Hematopoietic multipotent progenitor cell (in vitro differentiated cells): ENCODE data around the gene PSD4. TPM values are rescaled to one million over a fixed set of nuclear protein-coding genes. Genes with fewer than 3 reads are reported as not detected.

ENCODE experiments used
- DNase-seq, 3 donors: peaks; one replicate each; pipeline ENCODE4 v3.0.0-alpha.2; 2011 to 2015; ENCODE audit warnings: low read depth in 2 of 3, low spot score in 2 of 3
- total RNA-seq: library from RNA; depleted of rRNA; stranded (reverse); fragments of >200 nt; gene quantifications from one replicate; pipeline ENCODE4 v1.2.3, GENCODE V29; 2012

The PSD4 gene
- total RNA-seq, 1 donor: 68.7 TPM

GRCh38 chr2:113219092-113219441 is 45.3 kb downstream of the PSD4 start:
- DNase-seq: no peak

GRCh38 chr2:113219525-113219888 is 45.7 kb downstream of the PSD4 start:
- no peak for DNase-seq

GRCh38 chr2:113219889-113220641 is 46.3 kb downstream of the PSD4 start:
- no peak for DNase-seq

GRCh38 chr2:113220970-113221708 is 47.4 kb downstream of the PSD4 start:
- peak in 1 of 3 donors; percentile 60 for DNase-seq

- peak in 1 of 3 donors; percentile 55 for DNase-seq
These were observed 48.1 kb downstream of the PSD4 start for GRCh38 chr2:113221846-113222245.

GRCh38 chr2:113223813-113224212 is 50.0 kb downstream of the PSD4 start:
- no peak for DNase-seq

DNA sequence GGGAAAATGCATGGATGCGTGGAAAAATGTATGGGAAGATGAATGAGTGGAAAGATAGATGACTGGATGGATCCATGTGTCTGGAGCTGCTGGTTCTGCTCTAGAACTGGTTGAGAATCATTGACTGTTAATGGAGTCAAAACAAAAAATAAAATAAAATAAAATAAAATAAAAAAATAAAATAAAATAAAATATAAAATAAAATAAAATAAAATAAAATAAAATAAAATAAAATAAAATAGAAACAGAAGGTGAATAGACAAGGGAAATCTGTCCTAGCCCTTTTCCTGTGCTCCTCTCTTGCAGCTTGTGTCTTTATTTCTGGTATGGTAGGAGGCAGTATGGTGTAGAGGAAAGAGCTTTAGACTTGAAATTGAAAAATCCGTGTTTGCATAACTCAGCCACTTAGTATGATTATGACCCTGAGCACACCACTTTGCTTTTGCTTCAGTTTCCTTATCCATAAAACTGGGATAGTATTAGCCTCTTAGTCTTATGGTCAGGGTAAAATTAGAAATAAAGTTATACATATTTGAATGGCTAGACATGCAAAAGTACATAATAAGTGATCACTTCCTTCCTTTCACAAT is 51.0 kb downstream of the PSD4 start:
- no peak for DNase-seq

- peak in 1 of 3 donors; percentile 43 for DNase-seq
These were observed 51.8 kb downstream of the PSD4 start for GRCh38 chr2:113225263-113226259.

DNA sequence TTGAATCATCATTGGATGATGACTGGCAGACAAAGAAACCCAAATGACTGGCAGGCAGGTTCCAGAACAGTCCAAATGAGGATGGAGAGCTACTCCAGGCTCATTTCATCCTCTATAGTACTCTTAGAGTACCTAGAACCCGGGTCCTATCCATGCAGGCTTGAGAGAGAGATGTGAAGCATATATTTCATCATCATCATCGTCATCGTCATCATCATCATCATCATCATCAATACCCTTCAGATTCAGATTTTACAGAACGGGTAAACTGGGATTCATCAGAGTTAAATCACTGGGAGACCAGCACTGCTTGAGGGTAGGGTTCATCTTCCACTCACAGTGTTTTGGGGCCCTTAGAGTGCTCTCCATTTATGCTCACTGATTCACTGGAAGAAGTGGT is 52.7 kb downstream of the PSD4 start:
- DNase-seq: no peak

DNA sequence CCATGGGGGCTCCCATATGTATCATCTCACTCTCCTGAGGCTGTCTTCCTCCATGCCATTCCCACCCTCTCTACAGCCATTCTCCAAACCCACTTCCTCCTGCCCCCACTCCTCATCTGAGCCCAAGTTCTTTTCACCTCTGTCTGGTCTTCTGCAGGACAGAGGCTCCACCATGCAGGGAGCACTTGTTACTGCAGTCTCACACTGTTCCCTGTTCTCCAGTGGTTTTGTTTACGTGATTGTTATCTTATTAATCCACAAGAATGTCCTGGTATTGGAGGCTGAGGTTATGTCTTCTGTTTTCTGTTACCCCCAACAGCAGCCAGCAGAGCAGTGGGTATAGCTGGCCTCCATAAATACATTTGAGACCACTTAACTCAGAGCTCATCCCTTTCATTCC is 53.5 kb downstream of the PSD4 start:
- no peak for DNase-seq

- peak in 1 of 3 donors; percentile 40 for DNase-seq
These were observed 53.9 kb downstream of the PSD4 start for GRCh38 chr2:113227698-113228097.

GRCh38 chr2:113228351-113228750 is 54.6 kb downstream of the PSD4 start:
- no peak for DNase-seq

DNA sequence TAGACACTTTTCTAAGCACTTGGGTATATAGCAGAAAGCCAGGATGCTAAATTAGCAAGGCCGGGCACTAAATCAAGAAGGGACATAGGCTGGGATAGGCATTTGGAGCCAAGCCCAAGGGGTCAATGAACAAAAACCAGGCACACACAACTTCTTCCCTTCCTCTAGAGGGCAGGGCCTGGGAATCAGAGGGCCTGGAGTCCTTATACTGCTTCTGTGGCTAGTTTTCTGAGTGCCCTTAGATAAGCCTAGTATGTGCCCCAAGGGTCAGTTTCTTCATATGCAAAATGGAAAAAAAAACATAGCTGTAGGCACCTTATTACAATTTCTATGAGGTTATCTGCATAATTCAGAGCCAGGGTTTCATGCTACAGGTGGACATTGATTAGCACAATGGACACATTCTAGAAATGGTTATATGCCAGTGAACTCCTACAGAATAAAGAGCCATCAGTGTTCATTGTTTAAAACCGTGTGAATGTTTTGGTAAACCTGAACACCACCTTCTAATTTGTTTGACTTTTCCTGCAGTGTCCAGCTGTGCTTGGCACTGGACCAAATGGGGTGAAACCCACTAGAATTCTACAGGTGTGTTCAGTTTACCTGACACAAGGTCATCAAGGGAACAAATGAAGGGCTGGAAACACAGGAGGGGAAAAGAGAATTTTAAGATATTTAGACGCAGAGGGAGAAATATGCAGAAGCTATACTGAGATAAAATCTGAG is 55.4 kb downstream of the PSD4 start:
- DNase-seq: no peak

GRCh38 chr2:113229795-113230194 is 56.0 kb downstream of the PSD4 start:
- DNase-seq: no peak

- DNase-seq: peak in 1 of 3 donors; percentile 40
These were observed 56.8 kb downstream of the PSD4 start for GRCh38 chr2:113230531-113230930.

DNA sequence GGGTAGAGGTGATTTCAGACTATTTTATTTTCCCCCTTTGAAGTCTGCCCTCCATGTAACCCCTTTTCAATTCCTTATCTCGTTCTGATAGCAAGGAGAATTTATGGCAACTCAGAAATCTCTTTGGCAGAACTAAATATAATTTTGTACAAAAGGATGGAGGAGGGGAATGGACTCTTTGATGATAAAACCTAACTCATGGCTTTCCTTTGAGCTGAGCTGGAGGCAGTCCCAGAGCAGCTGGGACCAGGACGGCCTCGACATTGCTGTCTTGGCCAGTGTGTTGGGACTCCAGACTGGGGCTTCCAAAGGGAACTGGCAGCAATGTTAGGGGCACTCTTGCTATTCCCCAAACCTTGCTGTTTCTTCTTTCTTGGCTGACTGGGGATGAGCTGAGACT is 57.3 kb downstream of the PSD4 start:
- no peak for DNase-seq

GRCh38 chr2:113232123-113232522 is 58.4 kb downstream of the PSD4 start:
- DNase-seq: no peak

GRCh38 chr2:113232740-113233139 is 59.0 kb downstream of the PSD4 start:
- no peak for DNase-seq

DNA sequence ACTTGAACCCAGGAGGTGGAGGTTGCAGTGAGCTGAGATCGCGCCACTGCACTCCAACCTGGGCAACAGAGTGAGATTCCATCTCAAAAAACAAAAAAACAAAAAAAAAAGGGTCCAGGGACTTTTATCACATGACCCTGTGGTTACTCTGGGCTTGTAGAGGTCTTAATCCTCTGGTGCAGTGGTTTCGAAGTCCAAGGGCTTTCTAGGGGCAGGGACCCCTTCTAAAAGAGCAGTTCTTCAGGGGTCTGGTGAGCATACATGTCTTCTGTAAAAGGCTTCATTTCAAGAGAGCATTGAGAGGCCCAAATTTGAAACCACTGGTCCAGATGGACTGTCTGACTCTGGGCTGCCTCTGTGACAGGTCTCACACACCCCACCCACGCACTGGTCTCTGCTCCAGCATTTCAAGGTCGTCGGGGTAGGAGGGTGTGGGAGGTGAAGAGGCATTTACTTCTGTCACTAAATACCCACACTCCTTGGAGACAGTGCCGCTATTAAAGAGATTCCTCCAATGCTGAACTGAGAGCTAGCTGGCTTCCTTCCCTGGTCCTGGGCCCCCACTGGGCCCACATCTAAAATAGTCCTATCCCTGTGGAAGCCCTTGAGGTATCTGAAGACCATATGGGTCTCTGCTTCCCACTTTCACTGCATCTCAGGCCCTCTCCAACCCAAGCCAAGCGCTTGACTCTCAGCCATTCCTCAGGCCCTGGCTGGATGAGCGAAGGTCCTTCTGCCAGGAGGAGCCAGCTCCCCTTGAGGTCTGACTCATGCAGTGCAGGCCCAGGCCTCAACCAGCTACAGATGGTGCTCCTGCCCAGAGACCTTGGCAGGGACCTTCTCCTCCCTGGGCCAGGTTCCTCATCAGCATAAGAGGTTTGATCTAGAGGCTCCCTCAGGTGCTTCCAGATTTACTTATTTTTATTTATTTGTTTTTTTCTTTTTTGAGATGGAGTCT is 60.1 kb downstream of the PSD4 start:
- DNase-seq: no peak
